ENCODE results near the gene YBX3. TPM values are rescaled to one million over a fixed set of nuclear protein-coding genes. Genes with fewer than 3 reads are reported as not detected.

YBX3 gene
- total and polyA plus RNA-seq, 9 donors, result 193 to 404 (median 275) TPM

- Histone ChIP-seq H3K27me3 (no peaks in the 10 kb centered on the region), H3K9me3 (no peaks in the 10 kb centered on the region), H3K27ac (no peak overlapping the region), H3K4me1 (ENCODE audit: insufficient read depth) (no peaks in the 10 kb centered on the region), H3K4me3 (no peak overlapping the region), H3K36me3 (no peaks in the 10 kb centered on the region)
- TF ChIP-seq EP300 (IDR thresholded peaks at IDR 0.05), result no peak
- no peak for TF ChIP-seq CTCF (IDR thresholded peaks at IDR 0.05)
- TF ChIP-seq POLR2A (IDR thresholded peaks at IDR 0.05), result no peak
- intact Hi-C loops (cut with DNase I), result no loop called here
- no peak for DNase-seq
- 75 to 88% (median 79%) methylated on average over 4 of the region's 4 CpGs for WGBS, 3 donors
Observed at GRCh38 chr12:10708862-10709261, 14.3 kb downstream of the YBX3 start.

- WGBS, 3 donors, result 6 to 33% (median 12%) methylated on average over 2 of the region's 2 CpGs
- no peak for DNase-seq
- TF ChIP-seq CTCF (IDR thresholded peaks at IDR 0.05) (no peak), EP300 (IDR thresholded peaks at IDR 0.05) (no peak), POLR2A (IDR thresholded peaks at IDR 0.05) (no peak)
- Histone ChIP-seq H3K27me3 (no peaks in the 10 kb centered on the region), H3K4me1 (ENCODE audit: insufficient read depth) (no peaks in the 10 kb centered on the region), H3K27ac (no peak overlapping the region), H3K4me3 (no peak overlapping the region), H3K36me3 (no peaks in the 10 kb centered on the region), H3K9me3 (no peaks in the 10 kb centered on the region)
- intact Hi-C loops (cut with DNase I), result no loop called here
Observed at GRCh38 chr12:10705655-10706054, 17.5 kb downstream of the YBX3 start.

GRCh38 chr12:10701843-10702242 lies 21.3 kb downstream of the YBX3 start:
- 91 to 96% (median 91%) methylated on average over 14 of the region's 14 CpGs for WGBS, 3 donors
- H3K36me3 ChIP-seq, result no peaks in the 10 kb centered on the region
- no peak for DNase-seq
- H3K4me1 ChIP-seq (ENCODE audit: insufficient read depth), result no peaks in the 10 kb centered on the region
- no peaks in the 10 kb centered on the region for H3K9me3 ChIP-seq
- intact Hi-C loops (cut with DNase I), result no loop called here
- H3K4me3 ChIP-seq, result no peak overlapping the region
- no peak overlapping the region for H3K27ac ChIP-seq
- TF ChIP-seq CTCF (IDR thresholded peaks at IDR 0.05) (no peak), EP300 (IDR thresholded peaks at IDR 0.05) (no peak), POLR2A (IDR thresholded peaks at IDR 0.05) (no peak)
- no peaks in the 10 kb centered on the region for H3K27me3 ChIP-seq

GRCh38 chr12:10701131-10701681 lies 21.9 kb downstream of the YBX3 start:
- H3K9me3 ChIP-seq, result no peaks in the 10 kb centered on the region
- whole genome bisulfite sequencing, 3 donors, result 35 to 48% (median 41%) methylated on average over 3 of the region's 3 CpGs
- H3K27me3 ChIP-seq, result no peaks in the 10 kb centered on the region
- no peaks in the 10 kb centered on the region for H3K36me3 ChIP-seq
- no peak overlapping the region for H3K4me3 ChIP-seq
- no peak overlapping the region for H3K27ac ChIP-seq
- TF ChIP-seq CTCF (IDR thresholded peaks at IDR 0.05) (no peak), POLR2A (IDR thresholded peaks at IDR 0.05) (no peak), EP300 (IDR thresholded peaks at IDR 0.05) (no peak)
- H3K4me1 ChIP-seq (ENCODE audit: insufficient read depth), result no peaks in the 10 kb centered on the region
- intact Hi-C loops (cut with DNase I), result no loop called here
- DNase-seq, result no peak
